ENCODE data around the gene VEPH1.

DNA sequence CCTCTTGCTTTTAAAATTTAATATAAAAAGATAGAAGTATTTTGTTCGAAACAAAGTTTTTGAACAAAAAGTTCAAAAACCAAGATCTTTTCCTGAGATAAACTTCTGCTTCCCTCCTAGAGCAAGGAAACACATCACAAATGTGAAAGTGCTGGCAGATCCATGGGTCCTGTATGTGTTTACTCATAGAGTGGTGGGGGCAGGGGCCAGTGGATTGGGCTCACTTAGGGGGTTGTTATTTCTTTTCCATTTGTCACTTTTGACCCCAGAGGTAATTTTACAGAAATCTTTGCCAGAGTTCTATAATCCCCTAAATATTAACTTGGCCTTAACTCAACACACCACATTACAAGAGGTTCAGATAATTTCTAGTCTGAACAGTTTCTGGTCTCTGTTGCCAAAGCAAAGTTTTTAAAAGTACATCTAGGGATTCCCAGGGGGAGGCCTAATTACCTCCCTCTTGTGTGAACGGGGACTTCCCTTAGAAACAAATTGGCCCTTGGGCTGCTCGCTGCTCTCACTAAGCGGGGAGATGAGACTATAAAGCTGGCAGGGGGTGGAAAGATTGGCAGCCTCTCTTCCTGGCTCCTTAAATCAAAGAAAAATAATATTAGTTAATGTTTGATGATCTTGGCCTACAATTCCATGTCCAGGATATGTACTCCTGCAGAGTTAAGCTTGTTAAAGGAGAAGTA lies 133.3 kb downstream of the VEPH1 start:
- TF ChIP-seq, protein P1, sequence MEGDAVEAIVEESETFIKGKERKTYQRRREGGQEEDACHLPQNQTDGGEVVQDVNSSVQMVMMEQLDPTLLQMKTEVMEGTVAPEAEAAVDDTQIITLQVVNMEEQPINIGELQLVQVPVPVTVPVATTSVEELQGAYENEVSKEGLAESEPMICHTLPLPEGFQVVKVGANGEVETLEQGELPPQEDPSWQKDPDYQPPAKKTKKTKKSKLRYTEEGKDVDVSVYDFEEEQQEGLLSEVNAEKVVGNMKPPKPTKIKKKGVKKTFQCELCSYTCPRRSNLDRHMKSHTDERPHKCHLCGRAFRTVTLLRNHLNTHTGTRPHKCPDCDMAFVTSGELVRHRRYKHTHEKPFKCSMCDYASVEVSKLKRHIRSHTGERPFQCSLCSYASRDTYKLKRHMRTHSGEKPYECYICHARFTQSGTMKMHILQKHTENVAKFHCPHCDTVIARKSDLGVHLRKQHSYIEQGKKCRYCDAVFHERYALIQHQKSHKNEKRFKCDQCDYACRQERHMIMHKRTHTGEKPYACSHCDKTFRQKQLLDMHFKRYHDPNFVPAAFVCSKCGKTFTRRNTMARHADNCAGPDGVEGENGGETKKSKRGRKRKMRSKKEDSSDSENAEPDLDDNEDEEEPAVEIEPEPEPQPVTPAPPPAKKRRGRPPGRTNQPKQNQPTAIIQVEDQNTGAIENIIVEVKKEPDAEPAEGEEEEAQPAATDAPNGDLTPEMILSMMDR (IDR thresholded peaks at IDR 0.05) = no peak
- no peak for TF ChIP-seq POLR2AphosphoS5 (IDR thresholded peaks at IDR 0.05; ENCODE audit: insufficient read depth in 1 of 2, low read depth in 1 of 2)
